ENCODE results near the gene MYO16.
A peak's percentile ranks its signal among the peaks of the same experiment; 100 is the strongest.
"Not testable (repeated sequence)": the region's sequence is repeated elsewhere in the genome, so short reads cannot be mapped to it uniquely, and the experiment has no call there.

MYO16 gene

GRCh38 chr13:108903613-108904012, 274.2 kb downstream of the MYO16 start:
- DNase-seq, result no peak

- no peak for DNase-seq
Observed at GRCh38 chr13:108911807-108912206, 282.4 kb downstream of the MYO16 start.

- not testable (repeated sequence) for DNase-seq
Observed at GRCh38 chr13:108913731-108914130, 284.3 kb downstream of the MYO16 start.

- DNase-seq, result peak; percentile 66
Observed at GRCh38 chr13:108915095-108915633, 285.8 kb downstream of the MYO16 start.

GRCh38 chr13:108915634-108916512, 286.5 kb downstream of the MYO16 start:
- peak; percentile 87 for DNase-seq

GRCh38 chr13:108917581-108917980, 288.2 kb downstream of the MYO16 start:
- DNase-seq, result no peak

- no peak for DNase-seq
Observed at GRCh38 chr13:108919036-108919907, 289.9 kb downstream of the MYO16 start.

GRCh38 chr13:108920137-108920536, 290.7 kb downstream of the MYO16 start:
- no peak for DNase-seq

- DNase-seq, result no peak
Observed at GRCh38 chr13:108921238-108921637, 291.8 kb downstream of the MYO16 start.

- DNase-seq, result no peak
Observed at GRCh38 chr13:108922108-108922507, 292.7 kb downstream of the MYO16 start.

- no peak for DNase-seq
Observed at GRCh38 chr13:108923386-108924047, 294.1 kb downstream of the MYO16 start.

- DNase-seq, result no peak
Observed at GRCh38 chr13:108924134-108924533, 294.7 kb downstream of the MYO16 start.

GRCh38 chr13:108924541-108924940, 295.1 kb downstream of the MYO16 start:
- no peak for DNase-seq

GRCh38 chr13:108925070-108925469, 295.7 kb downstream of the MYO16 start:
- no peak for DNase-seq

GRCh38 chr13:108926862-108927261, 297.5 kb downstream of the MYO16 start:
- DNase-seq, result no peak

- no peak for DNase-seq
Observed at GRCh38 chr13:108927615-108928014, 298.2 kb downstream of the MYO16 start.

- DNase-seq, result no peak
Observed at GRCh38 chr13:108929532-108930206, 300.3 kb downstream of the MYO16 start.

GRCh38 chr13:108932196-108932595, 302.8 kb downstream of the MYO16 start:
- DNase-seq, result no peak

- DNase-seq, result no peak
Observed at GRCh38 chr13:108933061-108933460, 303.6 kb downstream of the MYO16 start.

GRCh38 chr13:108938155-108938554, 308.7 kb downstream of the MYO16 start:
- no peak for DNase-seq

- DNase-seq, result no peak
Observed at GRCh38 chr13:108940121-108940520, 310.7 kb downstream of the MYO16 start.

GRCh38 chr13:108943842-108944241, 314.4 kb downstream of the MYO16 start:
- no peak for DNase-seq

Measured in hematopoietic multipotent progenitor cell treated with erythropoietin and hydrocortisone succinate and interleukin-3 and kit ligand, for 6 days (in vitro differentiated cells).